Rectal smooth muscle tissue (tissue), 1 donor: ENCODE data around the gene PITPNB.

Experiments
- H3K27ac ChIP-seq: one replicate; pipeline ENCODE4 v1.7.0; 2013; ENCODE audit warnings: low read depth, low read length, inconsistent platforms
- H3K27me3 ChIP-seq: one replicate; pipeline ENCODE4 v1.7.0; 2013; ENCODE audit warnings: low read length; ENCODE audit not compliant: control insufficient read depth, insufficient read depth
- H3K36me3 ChIP-seq: one replicate; pipeline ENCODE4 v1.7.0; 2013; ENCODE audit warnings: low read length; ENCODE audit not compliant: control insufficient read depth, insufficient read depth
- H3K4me1 ChIP-seq: one replicate; pipeline ENCODE4 v1.7.0; 2013; ENCODE audit warnings: low read length; ENCODE audit not compliant: control insufficient read depth, insufficient read depth
- H3K4me3 ChIP-seq: one replicate; pipeline ENCODE4 v1.7.0; 2013; ENCODE audit warnings: low read length
- H3K9ac ChIP-seq: one replicate; pipeline ENCODE4 v1.7.0; 2013; ENCODE audit warnings: low read length

PITPNB gene

DNA sequence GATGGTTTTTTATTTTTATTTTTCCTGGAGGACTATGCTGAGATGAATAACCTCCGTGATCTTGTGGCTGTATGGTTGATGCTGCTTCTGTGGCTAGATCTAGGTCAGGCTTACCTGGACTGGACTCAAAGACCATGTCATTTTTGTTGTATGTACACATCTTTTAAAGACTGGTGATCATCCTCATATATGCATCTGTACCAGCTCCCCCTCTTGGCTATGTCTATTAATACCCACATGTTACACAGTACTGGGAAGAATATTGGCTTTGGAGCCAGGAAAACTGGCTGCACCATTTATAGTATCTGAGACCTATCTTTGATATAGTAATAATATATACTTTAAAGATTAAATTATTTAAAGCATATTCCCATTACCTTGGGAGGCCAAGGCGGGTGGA, 18.4 kb upstream of the PITPNB start:
- Histone ChIP-seq H3K4me1 (no peaks in the 10 kb centered on the region), H3K27me3 (no peaks in the 10 kb centered on the region), H3K36me3 (no peaks in the 10 kb centered on the region), H3K4me3 (no peak overlapping the region), H3K9ac (no peak overlapping the region), H3K27ac (no peak overlapping the region)

DNA sequence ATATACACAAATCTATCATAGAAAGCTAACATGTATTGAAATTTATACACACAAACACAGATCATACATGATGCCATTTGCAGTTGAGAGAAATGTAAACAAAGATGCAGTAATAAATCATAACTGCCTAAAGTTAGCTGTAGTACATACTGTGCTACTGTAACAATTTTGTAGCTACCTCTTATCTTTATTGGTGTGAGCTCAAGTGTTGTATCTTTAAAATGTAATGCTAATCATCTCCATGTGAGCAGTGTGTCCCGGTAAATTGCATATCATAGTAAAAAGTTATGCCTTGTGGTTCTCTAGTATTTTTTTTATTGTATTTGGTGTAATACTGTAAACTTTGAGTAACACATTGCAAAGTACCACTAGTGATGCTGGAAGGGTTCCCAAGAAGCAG, 16.8 kb upstream of the PITPNB start:
- no peak overlapping the region for H3K27ac ChIP-seq
- no peak overlapping the region for H3K4me3 ChIP-seq
- H3K4me1 ChIP-seq = no peaks in the 10 kb centered on the region
- H3K36me3 ChIP-seq = no peaks in the 10 kb centered on the region
- no peak overlapping the region for H3K9ac ChIP-seq
- no peaks in the 10 kb centered on the region for H3K27me3 ChIP-seq

DNA sequence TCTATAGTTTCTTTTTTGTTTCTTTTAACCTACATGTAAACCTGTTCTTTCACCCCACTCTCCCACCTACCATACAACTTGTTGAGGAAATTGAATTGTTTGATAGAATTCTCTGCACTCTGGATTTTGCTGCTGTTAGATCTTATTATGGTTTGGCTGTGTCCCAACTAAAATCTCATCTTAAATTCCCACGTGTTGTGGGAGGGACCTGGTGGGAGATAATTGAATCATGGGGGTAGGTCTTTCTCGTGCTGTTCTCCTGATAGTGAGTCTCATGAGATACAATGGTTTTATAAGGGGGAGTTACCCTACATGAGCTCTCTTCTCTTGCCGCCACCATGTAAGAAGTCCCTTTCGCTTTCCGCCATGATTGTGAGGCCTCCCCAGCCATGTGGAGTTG, 15.0 kb upstream of the PITPNB start:
- H3K27me3 ChIP-seq = no peaks in the 10 kb centered on the region
- H3K4me3 ChIP-seq = no peak overlapping the region
- no peak overlapping the region for H3K9ac ChIP-seq
- H3K4me1 ChIP-seq = no peaks in the 10 kb centered on the region
- no peaks in the 10 kb centered on the region for H3K36me3 ChIP-seq
- H3K27ac ChIP-seq = no peak overlapping the region

DNA sequence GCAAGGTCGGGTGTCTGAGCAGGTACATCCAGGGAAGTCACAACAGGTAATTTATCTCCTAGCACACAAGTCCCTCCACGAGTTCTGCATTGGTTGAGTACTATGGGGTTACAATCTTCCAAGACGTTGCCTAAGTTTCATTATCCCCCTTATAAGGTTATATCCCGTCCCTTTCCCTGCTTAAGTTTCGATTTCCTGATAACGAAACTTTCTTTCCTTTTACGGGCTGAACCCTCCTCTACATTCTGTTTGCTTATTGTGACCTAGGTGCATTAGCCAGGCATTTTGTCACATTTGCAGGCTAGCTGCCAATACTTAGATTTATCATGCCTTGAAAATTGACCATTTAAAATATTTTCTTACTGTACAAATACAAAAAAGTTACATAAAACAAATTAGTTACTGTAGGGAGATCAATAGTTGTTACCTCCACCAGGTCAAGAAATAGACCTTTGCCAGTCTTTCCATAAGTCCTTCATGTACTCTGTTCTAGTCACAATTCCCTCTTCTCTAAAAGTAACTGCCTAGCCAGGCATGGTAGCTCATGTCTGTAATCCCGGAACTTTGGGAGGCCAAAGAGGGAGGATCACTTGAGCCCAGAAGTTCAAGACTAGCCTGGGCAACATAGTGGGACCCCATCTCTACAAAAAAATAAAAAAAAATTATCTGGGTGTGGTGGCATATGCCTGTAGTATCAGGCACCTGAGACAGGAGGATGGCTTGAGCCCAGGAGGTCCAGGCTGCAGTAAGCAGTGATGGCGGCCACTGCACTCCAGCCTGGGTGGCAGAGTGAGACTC, 14.3 kb upstream of the PITPNB start:
- no peak overlapping the region for H3K27ac ChIP-seq
- H3K4me3 ChIP-seq = no peak overlapping the region
- no peak overlapping the region for H3K9ac ChIP-seq

DNA sequence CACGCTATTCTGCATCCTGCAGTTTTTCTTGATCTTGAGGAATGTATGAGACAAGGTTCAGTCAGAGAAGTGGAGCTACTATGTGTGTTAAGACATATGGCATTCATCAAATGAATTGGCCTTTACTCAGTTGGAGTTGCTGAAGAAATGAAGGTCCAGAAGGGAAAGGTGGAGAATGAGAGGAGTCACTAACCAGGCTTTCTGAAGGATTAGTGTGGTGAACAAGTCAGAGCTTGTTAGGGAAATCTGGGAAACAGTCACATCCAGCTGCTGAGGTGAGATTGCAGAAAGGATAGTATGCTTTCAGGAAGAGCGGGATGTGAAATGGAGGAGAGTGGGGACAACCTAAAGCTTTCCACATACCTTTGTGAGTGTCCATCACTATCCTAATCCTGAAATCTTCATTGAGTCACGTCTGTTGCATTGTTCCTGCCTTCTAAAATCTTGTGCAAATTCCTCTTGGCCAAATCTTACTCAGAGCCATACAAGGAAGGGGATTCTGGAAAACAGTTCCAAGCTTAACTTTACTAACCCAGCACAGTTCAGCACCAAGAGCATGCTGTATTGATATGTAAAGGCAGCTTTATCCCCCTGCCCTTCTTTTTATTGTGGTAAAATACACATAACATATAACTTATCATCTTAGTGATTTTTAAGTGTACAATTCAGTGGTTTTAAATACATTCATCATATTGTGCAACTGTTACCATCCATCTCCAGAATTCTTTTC, 11.4 kb upstream of the PITPNB start:
- Histone ChIP-seq H3K4me1 (no peaks in the 10 kb centered on the region), H3K27me3 (no peaks in the 10 kb centered on the region), H3K4me3 (no peak overlapping the region), H3K27ac (no peak overlapping the region), H3K36me3 (no peaks in the 10 kb centered on the region), H3K9ac (no peak overlapping the region)

More for the DNA sequence above, 14.3 kb upstream of the PITPNB start:
- Histone ChIP-seq H3K4me1 (no peaks in the 10 kb centered on the region), H3K27me3 (no peaks in the 10 kb centered on the region), H3K36me3 (no peaks in the 10 kb centered on the region)

DNA sequence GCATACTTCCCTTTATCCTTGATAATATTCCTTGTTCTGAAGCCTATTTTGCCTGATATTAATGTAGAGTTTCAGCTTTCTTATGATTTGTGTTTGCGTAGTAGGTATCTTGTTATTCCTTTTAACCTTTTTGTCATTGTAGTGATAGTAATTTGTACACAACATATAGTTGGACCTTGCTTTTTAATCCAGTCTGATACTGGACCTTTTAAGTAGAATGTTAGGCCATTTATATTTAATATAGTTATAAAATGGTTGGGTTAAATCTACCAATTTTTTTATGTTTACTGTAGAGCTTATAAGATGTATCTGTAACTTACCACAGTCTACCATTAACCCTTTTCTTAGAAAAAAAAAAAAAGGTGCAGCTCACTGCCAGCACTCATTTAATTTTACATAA, 8.6 kb upstream of the PITPNB start:
- Histone ChIP-seq H3K27me3 (no peaks in the 10 kb centered on the region), H3K36me3 (no peaks in the 10 kb centered on the region), H3K27ac (no peak overlapping the region), H3K4me3 (no peak overlapping the region), H3K4me1 (no peaks in the 10 kb centered on the region), H3K9ac (no peak overlapping the region)

DNA sequence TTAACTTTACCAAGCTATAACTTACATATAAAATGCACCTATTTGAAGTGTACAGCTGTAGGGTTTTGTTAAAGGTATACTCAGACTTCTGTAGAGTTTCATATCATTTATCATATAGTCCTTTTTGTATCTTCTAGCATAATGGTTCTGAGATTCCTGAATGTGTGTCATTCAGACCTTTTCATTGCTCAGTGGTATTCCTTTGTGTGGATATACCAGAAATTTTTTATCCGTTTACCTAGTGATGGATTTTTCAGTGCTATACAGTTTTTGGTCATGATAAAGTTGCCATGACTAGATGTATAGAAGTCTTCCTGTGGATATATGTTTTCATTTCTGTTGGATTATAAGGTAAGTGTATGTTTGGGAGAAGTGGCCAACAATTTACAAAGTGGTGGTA, 6.3 kb upstream of the PITPNB start:
- no peaks in the 10 kb centered on the region for H3K27me3 ChIP-seq

DNA sequence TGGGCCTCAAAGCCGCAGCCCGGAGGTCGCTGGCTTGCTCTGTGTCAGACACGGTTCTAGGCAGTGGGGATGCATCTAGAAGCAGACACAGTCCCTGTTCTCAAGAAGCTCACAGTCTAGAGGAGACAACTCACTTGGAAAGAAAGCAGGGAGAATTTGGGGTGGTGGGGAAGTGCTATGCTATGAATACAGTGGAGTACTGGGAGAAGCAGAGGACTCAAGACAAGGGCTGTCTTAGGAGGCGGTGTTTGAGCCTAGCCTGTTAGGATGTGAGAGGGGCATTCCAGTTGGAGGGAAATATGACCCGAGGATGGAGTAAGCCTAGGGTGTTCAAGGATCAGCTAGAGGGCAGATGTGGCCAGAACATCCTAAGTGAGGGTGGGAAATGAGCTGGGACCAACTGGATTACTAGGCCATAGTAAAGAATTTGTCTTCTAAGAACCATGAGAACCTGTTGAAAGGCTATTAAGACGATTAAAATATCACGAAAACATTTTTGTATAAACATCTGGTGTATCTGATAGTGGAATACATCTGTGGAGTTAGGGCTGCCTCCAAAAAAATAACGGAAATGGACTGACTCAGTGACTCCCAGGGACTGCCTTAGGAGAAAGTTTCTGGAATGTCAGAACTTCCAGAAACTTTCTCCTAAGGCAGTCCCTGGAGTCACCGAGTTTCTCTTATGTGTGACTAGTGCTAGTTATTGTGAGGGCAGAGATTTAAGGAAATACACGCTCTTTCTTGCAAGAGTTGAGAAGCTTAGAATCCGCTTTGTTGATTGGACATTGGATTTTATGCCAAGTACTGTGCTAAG, 1.1 kb upstream of the PITPNB start:
- H3K9ac ChIP-seq = peak overlapping the region; percentile 36
- no peaks in the 10 kb centered on the region for H3K27me3 ChIP-seq
- peak overlapping the region; percentile 85 for H3K4me3 ChIP-seq
- H3K36me3 ChIP-seq = no peaks in the 10 kb centered on the region
- H3K4me1 ChIP-seq = peaks cover 7% of the 10 kb centered on the region
- H3K27ac ChIP-seq = peak overlapping the region; percentile 90

More for the DNA sequence above, 6.3 kb upstream of the PITPNB start:
- Histone ChIP-seq H3K36me3 (no peaks in the 10 kb centered on the region), H3K4me3 (no peak overlapping the region), H3K4me1 (no peaks in the 10 kb centered on the region), H3K27ac (no peak overlapping the region), H3K9ac (no peak overlapping the region)

DNA sequence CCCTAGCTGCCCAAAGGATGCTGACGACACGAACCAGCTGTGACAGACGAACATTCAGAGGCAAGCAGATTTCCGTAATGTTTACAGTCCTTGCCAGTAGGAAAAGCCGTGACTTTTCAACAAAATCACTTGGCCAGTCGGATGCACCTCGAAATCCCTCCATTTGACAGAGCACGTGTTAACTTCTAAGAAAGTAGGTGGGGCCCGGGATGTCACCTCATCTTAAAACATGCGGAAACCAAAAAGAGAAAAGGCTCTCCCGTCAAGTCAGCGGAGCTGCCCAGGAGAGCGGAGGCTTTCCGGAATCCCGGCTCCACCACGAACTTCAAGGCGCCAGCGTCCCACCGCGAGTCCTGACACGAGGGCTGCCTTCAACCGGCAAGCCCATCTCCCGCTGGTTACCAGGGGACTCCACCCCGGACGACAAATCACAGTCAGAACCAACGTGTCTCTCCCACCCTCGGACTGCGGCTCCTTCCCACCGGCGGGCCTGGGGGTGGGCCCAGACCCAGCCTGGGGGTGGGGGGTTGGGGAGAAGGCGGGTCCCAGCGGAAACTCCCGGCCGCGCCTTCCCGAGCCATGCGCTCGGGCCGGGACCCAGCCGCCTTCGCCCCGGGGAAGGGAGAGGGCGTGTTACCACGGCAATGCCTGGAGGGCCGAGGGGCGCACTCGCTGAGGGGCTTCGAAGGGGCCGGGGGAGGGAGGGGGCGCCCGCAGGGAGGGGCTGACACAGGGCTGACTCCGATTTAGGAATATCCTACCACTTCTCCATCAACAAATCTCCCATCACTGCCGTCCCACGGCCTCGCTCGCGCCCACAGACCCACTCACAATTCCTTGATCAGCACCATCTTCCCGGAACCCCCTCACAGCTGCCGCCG, 475 bp downstream of the PITPNB start:
- H3K27me3 ChIP-seq = no peaks in the 10 kb centered on the region
- H3K4me3 ChIP-seq = peak overlapping the region; percentile 88
- no peaks in the 10 kb centered on the region for H3K36me3 ChIP-seq
- peak overlapping the region; percentile 90 for H3K27ac ChIP-seq
- peak overlapping the region; percentile 61 for H3K9ac ChIP-seq
- H3K4me1 ChIP-seq = peaks cover 11% of the 10 kb centered on the region

DNA sequence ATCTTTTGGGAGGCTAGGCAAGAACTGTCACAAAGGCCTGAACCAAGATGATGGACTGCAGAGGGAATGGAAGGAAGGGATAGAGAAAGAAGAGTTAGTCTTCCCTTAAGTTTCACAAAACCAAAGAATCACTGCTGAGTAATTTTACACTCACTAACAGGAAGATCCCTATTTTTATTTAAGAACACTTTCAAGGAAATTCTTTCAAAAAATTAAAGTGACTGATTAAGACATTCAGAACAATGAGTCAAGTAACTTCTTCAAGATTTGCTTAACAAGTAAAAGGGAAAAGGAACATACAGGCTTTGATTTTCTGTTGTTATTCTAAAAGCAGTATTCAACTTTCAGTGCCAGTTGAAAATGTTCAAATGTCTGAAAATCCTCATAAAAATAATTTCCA, 3.1 kb downstream of the PITPNB start:
- Histone ChIP-seq H3K9ac (no peak overlapping the region), H3K27me3 (no peaks in the 10 kb centered on the region), H3K4me1 (peaks cover 18% of the 10 kb centered on the region), H3K4me3 (no peak overlapping the region), H3K27ac (no peak overlapping the region), H3K36me3 (no peaks in the 10 kb centered on the region)

DNA sequence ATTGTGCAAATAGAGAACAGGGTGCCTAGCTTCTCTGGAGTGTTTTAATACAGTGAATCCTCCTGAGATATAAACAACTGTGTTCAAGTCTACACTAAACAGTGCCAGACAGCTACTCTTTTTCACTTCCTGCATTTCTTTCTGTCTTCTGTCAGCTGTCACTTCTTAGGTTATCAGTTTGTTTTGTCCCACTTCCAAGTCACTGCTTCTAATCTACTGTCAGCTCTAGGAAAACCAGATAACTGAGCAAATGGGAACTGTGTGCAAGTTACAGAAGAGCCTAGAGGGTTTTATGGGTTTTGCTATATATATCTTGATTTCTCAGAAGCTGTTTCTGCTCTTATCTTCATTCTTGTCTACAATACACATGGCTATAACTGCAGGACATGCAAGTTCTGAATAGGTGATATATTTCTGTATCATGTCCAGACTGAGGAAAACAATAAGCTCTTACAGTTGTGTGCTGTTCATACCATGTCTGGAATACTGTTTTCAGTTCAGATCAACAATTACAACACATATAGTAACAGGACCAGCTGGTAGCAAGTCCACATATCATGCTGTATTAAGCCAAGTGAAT, 5.8 kb downstream of the PITPNB start:
- Histone ChIP-seq H3K27ac (peak overlapping the region; percentile 33), H3K9ac (no peak overlapping the region), H3K4me3 (no peak overlapping the region)

More for the DNA sequence above, 5.8 kb downstream of the PITPNB start:
- H3K4me1 ChIP-seq = peaks cover 18% of the 10 kb centered on the region
- H3K27me3 ChIP-seq = no peaks in the 10 kb centered on the region
- H3K36me3 ChIP-seq = no peaks in the 10 kb centered on the region
